ENCODE results near the gene KCNMA1.

The KCNMA1 gene

DNA sequence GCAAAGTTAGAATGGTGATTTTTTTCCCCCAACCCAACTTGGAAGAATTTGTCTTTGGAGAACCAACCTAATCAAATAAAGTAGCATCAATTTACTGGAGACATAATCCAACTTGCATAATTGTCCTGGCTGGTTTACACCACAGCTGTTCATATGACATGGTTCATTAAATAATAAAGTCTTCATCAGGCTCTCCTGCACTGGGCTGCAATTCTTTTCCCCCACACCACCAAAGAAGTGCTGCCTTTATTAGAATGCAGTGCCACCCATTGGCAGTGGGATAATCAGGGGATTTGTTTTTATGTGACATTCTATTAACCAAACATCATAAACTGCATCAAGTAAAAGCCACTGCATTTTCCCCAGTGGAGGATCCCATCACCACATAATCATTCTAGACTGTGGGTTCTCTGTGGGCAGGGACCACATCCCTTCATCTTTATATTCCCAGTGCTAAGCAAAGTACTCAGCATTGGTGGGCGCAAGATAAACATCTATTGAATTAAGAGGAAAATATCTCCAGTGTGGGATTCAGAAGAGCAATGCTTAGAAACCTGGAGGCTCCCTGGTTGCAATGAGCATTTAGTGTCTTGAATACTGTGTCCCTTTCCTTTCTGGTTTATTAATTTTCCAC lies 322.0 kb downstream of the KCNMA1 start:
- DNase-seq, result no peak
- in situ Hi-C loops (cut with MboI; ENCODE audit: low pct_unique_long_range_greater_than_20kb, low sequenced_read_pairs), result no loop called here

DNA sequence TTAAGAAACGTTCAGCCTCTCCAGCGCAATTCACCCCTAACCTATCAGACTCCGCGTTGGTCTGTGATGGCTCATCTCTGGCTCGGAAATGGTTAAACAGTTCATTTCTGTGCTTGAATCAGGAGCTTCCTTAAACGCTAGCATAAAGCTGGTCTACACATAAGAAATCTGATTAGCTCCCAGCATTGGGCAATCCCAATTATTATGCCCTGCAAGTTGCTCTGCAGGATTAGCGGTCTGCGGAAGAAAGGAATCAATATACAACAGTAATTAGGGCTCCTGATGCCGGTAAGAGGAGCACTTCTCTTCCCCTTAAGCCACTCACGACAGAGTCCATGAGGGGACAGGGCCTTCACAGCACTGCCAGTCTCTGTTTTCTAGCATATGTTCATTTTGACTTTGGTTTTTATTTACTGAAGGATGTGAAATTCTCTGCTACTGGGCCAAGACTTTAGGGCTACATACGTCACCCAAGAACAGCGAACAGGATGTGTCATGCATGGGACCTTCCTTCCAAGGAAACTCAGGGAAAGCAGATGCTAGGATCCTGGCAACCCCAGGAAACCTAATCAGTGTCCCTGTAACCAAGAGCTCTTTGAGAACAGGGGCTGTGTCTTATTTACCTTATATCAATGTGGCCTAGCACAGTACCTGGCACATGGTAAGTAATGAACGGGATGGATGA lies 324.4 kb downstream of the KCNMA1 start:
- in situ Hi-C loops (cut with MboI; ENCODE audit: low pct_unique_long_range_greater_than_20kb, low sequenced_read_pairs), result no loop called here
- no peak for DNase-seq

DNA sequence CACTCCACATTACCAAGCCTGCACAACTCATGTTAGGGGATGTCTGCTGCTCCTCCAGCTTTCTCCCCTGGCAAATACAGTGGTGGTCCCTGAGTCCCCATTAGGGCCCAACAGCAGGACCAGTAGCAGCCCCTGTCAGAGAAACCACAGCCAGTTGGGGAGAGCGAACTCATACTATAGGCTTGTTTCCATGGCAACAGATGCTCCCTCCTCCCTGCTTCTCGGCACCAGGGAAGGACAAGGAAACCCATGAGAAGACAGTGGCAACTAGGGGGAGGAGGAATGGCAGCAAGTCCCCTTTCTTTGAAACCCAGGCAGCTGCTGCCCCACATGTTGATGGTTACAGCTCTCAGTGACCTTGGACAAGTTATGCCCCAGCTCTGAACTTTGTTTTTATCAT lies 326.4 kb downstream of the KCNMA1 start:
- in situ Hi-C loops (cut with MboI; ENCODE audit: low pct_unique_long_range_greater_than_20kb, low sequenced_read_pairs), result no loop called here

DNA sequence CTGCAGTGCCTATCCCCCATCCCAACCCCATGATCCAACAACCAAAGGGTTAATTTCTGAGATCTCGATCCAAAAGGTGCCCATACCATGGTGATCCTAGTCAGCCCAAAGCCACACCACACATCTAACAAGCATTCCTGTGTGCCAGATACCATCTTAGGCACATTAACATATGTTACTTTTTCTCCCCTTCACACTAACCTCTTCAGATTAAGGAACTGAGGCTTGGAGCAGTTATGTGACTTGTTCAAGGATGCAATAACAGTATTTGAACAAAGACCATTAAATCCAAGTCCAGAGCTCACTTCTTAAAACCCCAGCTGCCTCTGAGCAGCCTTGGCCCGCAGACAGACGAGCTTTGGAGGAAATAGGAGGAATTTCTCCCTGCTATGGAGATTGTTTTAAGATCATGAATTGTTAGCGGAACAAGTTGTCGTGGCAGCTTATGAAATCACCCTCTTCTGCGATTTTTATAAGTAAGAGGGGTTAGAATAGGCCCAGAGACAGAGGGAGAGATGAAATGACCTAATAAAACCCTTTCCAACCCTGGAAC lies 327.2 kb downstream of the KCNMA1 start:
- no peak for DNase-seq
- in situ Hi-C loops (cut with MboI; ENCODE audit: low pct_unique_long_range_greater_than_20kb, low sequenced_read_pairs), result no loop called here

More for the DNA sequence above, 326.4 kb downstream of the KCNMA1 start:
- no peak for DNase-seq

DNA sequence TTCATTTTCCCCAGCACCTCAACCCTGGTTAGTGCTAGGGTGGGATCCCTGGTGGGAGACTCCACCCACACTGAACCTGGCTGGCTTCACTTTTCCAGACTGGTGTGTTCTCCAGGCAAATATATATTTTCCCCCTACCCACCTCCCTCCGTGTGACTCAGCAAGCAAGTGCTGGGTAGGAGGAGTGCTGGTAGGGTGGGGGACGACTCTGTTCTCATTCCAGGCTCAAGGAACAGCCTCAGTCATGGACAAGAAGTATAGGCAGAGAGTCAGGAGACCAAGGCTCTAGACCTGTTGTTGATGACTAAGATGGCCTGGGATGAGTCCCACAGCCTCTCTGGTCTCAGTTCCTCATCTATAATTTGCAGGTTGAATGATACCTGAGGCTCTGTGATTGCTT lies 328.1 kb downstream of the KCNMA1 start:
- no peak for DNase-seq
- in situ Hi-C loops (cut with MboI; ENCODE audit: low pct_unique_long_range_greater_than_20kb, low sequenced_read_pairs), result no loop called here

DNA sequence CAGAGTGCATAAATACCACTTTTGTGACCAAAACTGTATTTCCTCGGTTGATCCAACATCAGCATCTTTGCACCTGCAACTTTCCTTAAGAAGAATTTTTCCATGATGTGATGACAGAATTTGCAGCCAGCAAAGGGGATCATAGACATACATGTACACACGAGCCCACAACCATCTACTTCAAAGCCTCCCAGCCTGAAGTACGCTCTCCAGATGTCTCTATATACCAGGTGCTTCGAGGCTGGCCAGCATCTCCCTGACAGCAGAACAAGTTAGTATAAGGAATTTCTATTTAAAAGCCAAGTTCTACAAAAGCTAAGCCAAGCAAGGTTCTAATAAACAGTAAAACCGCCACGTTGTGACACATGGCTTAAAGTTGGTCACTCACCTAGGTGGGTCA lies 328.5 kb downstream of the KCNMA1 start:
- in situ Hi-C loops (cut with MboI; ENCODE audit: low pct_unique_long_range_greater_than_20kb, low sequenced_read_pairs), result no loop called here
- DNase-seq, result no peak

DNA sequence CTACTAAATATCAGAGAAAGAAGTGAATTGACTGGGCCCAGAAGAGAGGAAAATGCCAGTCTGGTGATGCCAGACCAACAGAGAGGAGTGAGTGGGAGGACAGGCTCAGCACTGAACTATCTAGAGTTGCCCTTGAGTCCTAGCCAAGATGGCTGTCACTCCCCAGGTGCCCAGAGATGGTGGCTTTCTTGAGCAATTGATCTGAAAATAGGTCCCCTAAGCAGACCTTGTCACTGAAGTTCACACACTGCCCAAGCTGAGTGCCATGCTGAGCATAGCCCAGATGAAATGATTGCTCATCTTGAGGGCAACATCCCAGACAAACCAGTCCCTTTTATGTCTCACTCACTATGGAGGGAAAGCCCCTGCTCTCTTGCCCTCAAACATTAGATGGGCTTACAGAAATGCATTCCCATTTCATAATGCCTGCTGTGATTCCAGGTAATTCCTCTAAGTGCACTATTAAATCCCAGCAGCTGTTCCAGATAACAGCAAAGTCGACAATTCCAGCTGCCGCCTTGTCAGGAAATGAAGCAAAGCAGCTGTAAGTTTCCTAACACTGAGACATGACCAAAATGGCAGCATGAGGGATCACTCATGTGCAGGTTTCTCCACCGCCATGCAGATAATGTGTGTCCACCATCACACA lies 329.4 kb downstream of the KCNMA1 start:
- DNase-seq, result no peak
- in situ Hi-C loops (cut with MboI; ENCODE audit: low pct_unique_long_range_greater_than_20kb, low sequenced_read_pairs), result no loop called here

DNA sequence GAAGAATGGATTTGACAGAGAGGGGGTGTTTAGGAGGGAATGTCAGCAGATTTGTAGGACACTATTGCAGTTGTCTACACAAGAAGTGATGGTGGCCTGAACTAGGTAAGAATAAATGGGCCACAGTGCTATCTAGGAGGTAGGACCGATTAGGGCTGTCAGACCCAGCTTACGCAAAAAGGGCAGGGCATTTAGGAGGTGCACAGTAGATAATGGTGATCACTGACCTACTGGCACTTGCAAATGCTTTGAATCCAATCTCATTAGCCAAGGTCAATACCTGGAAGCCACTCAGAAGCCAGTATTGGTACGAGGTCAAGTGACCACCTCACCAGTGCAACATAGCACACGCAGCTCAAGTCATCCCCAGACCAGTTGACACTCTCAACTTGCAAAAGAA lies 330.9 kb downstream of the KCNMA1 start:
- DNase-seq, result no peak
- in situ Hi-C loops (cut with MboI; ENCODE audit: low pct_unique_long_range_greater_than_20kb, low sequenced_read_pairs), result no loop called here

DNA sequence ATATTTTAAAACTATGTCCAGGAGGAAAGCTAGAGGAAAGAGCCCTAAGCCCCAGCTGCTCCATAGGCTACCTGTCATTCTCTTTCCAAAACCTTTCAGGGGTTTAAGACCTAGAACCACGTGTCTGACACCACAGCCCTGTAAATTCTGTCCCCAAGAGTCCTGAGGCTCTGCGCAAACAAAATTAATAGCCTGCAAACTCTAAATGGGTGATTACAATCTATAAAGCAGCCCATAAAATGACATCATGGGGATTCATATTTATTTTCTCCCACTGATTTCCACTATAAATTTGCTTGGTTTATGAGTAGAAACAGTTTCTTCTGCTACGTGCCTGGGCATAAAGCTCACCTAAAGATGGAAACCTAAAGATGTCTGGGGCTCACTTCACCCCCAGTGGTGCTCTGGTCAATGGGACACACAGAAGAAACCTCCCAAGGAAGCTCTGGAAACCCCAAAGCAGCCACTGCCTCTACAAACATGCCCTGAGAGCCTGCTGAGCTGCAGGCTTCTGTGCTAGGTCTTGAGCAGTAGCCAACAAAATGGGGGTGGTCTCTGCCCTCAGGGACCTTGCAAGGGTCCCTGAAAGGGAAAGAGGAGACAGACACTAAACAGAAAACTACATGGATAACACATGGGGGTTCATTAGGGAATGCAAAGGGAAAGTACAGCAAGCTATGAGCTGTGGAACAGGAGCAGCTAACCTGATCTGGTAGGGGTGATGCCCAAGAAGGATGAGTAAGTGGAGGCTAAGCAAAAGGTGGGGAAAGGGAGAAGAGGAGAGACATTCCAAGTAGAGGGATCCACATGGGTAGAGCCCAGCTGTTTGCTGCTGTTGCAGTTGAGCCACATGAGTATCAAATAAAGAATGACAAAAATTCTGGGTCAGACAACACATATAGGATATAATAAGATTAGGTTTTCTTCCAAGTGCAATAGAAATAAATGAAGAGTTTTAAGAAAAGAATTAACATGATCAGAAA lies 331.7 kb downstream of the KCNMA1 start:
- in situ Hi-C loops (cut with MboI; ENCODE audit: low pct_unique_long_range_greater_than_20kb, low sequenced_read_pairs), result no loop called here
- no peak for DNase-seq

DNA sequence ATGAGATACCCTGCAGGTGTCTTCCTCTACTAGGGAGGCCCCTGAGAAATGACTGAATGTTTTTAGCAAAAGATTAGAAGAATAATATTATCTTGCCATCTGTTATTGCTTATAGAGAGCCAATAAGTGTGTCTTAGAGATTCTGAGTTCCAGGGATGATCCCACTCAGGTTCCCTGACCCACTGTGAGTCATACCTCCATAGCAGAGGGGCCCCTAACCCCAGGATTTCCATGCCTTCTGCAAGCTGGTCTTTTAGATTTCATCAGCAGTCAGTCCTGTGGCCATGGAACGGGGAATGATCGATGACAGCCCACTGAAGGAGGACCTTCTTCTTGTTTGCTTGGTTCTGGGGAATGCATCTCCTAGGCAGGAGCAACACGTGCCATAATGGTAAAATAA lies 333.4 kb downstream of the KCNMA1 start:
- DNase-seq, result no peak
- in situ Hi-C loops (cut with MboI; ENCODE audit: low pct_unique_long_range_greater_than_20kb, low sequenced_read_pairs), result no loop called here

DNA sequence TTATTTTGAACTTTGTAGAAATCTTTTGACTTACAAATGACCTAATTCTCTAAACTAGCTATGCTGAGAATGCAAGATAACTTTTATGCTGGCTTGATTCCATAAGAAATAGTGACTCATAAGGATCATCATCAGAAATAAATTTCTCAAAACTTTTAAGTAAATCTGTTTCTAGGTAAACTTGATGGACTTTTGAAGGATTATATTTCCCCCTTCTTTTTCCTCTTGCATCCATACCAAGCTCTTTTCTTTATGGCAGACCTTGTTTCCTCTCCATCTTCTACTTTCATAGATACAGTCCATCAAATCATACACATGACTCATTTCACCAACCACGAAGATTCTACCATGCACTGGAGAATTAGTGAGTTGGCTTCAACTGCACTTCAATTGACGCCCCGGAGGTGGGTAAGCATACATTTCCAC lies 336.3 kb downstream of the KCNMA1 start:
- in situ Hi-C loops (cut with MboI; ENCODE audit: low pct_unique_long_range_greater_than_20kb, low sequenced_read_pairs), result no loop called here
- no peak for DNase-seq

DNA sequence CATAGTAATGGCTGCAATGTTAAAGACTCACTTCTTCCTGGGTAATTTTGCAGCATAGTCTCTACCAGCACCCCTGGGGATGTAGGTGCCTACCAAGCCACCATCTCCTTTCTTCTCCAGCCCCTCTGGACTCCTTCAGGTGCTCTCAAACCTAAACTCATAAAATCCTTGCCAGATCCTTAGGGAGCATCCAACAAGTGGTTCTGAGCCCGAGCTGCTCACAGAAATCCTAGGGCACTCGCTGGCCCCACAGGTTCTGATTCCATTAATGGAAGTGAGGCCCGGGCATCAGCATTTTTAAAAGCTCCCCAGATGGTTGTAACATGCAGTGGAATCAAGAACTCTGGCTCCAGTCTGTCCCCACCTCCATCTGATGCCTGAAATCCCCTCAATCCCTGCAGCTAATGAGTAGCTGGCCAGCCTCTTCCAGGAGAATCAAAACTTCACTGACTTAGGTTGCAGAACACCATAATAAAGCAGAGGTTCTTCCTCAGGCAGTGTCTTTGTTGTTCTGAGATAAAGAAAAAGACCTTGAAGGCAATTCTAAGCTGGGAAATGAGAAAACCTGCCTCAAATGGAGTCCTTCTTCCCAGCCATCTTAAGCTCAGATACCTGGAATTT lies 336.8 kb downstream of the KCNMA1 start:
- in situ Hi-C loops (cut with MboI; ENCODE audit: low pct_unique_long_range_greater_than_20kb, low sequenced_read_pairs), result no loop called here
- no peak for DNase-seq

DNA sequence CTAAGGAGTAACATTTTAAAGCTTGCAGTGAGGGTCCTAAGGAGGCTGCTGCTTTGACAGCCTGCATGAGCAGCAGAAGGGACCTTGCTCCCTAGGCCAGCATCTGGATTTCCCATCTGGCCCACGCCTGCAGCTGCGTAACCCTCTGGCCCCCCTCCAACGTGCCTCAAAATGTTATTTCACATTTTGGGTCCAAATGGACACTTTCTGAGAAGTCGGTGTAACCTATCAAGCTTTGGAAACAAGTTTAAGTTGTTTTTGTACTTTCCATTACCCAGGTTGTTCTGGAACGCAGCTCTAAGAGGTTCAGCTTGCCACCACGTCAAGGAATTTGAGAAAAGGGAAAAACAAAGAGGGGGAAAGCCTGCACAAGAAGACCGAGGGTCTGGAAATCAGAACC lies 338.3 kb downstream of the KCNMA1 start:
- no peak for DNase-seq
- in situ Hi-C loops (cut with MboI; ENCODE audit: low pct_unique_long_range_greater_than_20kb, low sequenced_read_pairs), result no loop called here

DNA sequence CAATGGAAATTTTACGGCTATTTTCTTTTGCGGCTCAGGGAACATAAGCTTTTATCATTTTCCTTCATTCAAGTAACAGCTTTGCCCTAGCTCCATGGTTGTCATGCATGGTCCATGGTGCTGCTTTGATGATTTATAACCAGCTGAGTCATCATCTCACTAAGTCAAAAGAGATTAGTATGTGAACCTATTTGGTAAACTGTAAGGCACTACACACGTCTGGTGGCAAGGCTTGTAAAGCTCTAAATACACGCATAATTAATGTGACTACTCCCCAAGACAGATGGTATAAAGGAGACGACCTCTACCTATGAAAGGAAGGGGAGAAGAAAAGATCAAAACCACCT lies 340.2 kb downstream of the KCNMA1 start:
- in situ Hi-C loops (cut with MboI; ENCODE audit: low pct_unique_long_range_greater_than_20kb, low sequenced_read_pairs), result no loop called here
- no peak for DNase-seq

DNA sequence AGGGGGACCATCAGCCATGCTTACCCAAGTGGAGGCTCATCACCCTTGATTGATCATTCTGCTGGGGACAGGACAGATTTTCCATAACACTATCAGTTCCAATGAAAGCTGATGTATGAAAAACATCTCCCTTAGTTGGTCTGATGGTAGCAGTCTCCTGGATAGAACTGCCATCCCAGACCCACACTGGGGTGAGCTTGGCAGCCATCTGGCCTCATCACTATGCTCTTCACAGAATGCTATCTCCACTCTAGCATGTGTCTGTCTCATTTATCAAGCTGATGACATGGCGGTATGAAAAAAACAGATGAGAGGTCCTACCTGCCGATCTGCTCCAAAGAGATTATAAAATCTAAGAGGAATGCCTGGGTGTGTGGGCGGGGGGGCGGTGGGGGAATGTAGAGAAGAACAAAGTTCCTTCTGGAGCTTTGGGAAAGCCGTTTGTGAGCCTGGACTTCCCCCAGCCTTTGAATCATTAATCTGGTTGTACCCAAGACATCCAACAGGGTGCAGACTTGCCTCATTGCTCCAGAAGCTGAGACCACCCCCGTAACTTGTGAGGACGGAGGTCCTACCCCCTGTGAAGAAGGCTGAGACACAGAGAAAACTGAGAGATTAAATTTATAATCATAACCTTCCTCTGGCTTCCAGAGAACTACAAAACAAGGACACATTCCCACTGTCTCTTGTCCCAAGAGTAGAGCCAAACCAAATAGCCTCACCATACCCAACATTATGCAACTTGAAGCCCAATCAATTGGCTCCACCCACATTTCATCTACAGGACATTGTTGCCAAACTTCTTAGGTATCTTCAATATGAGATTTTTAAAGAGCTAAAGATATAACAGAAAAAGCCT lies 340.8 kb downstream of the KCNMA1 start:
- in situ Hi-C loops (cut with MboI; ENCODE audit: low pct_unique_long_range_greater_than_20kb, low sequenced_read_pairs), result no loop called here
- no peak for DNase-seq

DNA sequence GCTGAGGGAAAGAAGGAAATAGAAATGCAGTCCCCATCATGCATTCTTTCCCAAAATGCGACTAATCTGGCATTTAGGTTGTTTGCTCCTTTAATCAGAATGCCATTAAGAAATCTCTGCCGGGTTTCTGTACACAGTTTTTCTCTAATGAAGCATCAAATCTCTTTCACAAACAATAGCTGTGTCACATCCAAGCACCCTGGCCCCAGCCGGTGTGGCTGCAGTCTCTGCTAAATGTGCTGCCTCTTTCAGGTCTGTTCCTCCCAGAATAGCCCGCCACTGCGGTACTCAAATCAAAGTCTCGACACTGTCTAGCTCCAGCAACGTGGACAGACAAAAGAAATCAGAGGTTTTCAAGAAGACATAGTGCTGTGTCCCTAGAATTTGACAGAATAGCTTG lies 343.8 kb downstream of the KCNMA1 start:
- DNase-seq, result no peak
- in situ Hi-C loops (cut with MboI; ENCODE audit: low pct_unique_long_range_greater_than_20kb, low sequenced_read_pairs), result no loop called here

DNA sequence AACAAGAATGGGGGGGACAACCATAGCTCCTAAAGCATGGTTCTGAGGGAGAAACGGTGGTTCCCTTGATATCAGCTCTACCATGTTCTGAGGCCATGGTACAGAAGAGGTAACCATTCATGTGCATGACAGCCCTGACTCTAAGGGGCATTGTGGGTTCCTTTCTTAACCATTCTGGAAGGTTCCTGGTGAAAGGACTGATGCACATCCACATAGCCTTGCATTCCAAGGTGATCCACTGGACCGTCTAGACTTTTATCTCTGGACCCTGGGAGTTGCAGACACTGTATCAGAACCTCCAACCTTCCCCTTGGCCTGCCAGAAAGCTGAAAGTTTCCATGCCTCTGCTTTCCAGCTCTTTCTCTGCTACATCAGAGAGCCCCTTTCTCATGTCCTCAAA lies 344.3 kb downstream of the KCNMA1 start:
- in situ Hi-C loops (cut with MboI; ENCODE audit: low pct_unique_long_range_greater_than_20kb, low sequenced_read_pairs), result no loop called here
- DNase-seq, result no peak
